Fibroblast of lung (primary cell): ENCODE measurements around the gene HSF2BP. TPM values are rescaled to one million over a fixed set of nuclear protein-coding genes. Genes with fewer than 3 reads are reported as not detected.
A peak's percentile ranks its signal among the peaks of the same experiment; 100 is the strongest.

Source experiments
- DNase-seq, 2 donors: peaks; one replicate each; pipeline versions ENCODE4 v3.0.0 to v3.0.0-alpha.2; 2010; ENCODE audit warnings: low read depth in 2 of 2
- H2AFZ ChIP-seq: 2 replicates; pipeline ENCODE4 v1.5.1; 2012; ENCODE audit warnings: low read length, control low read depth, inconsistent platforms
- H3K27ac ChIP-seq: 2 replicates; pipeline ENCODE4 v1.5.1; 2011; ENCODE audit warnings: low read length, control low read depth; ENCODE audit not compliant: insufficient read depth
- H3K27me3 ChIP-seq: 2 replicates; pipeline ENCODE4 v1.5.1; 2011; ENCODE audit warnings: mild to moderate bottlenecking, low read length; ENCODE audit not compliant: control insufficient read depth, insufficient read depth
- H3K36me3 ChIP-seq: 2 replicates; pipeline ENCODE4 v1.5.1; 2011; ENCODE audit warnings: low read length; ENCODE audit not compliant: control insufficient read depth, insufficient read depth
- H3K4me1 ChIP-seq: 2 replicates; pipeline ENCODE4 v1.5.1; 2011; ENCODE audit warnings: low read length; ENCODE audit not compliant: control insufficient read depth, insufficient read depth; ENCODE audit errors: extremely low read depth
- H3K4me2 ChIP-seq: 2 replicates; pipeline ENCODE4 v1.5.1; 2011; ENCODE audit warnings: low read length, control low read depth; ENCODE audit not compliant: insufficient read depth; ENCODE audit errors: extremely low read depth
- H3K4me3 ChIP-seq, 4 experiments: fragments of 200-600 bp in 1 of 4; sonication (generic) in 1 of 4; replicated peaks in 1 of 4; 2 replicates each; pipeline ENCODE4 v1.5.1; 2011 to 2016; ENCODE audit warnings: low read length in 4 of 4, low read depth in 3 of 4, mild to moderate bottlenecking in 3 of 4, control low read depth in 2 of 4, inconsistent platforms in 1 of 4, mixed read lengths in 1 of 4; ENCODE audit not compliant: insufficient read depth in 1 of 4; ENCODE audit errors: control extremely low read depth in 1 of 4
- H3K79me2 ChIP-seq: 2 replicates; pipeline ENCODE4 v1.5.1; 2012; ENCODE audit warnings: mild to moderate bottlenecking, low read length, inconsistent platforms; ENCODE audit not compliant: control insufficient read depth, insufficient read depth
- H3K9ac ChIP-seq: 2 replicates; pipeline ENCODE4 v1.5.1; 2011; ENCODE audit warnings: mild to moderate bottlenecking, low read length, control low read depth; ENCODE audit not compliant: insufficient read depth
- H3K9me3 ChIP-seq: 2 replicates; pipeline ENCODE4 v1.5.1; 2012; ENCODE audit warnings: low read depth, low read length; ENCODE audit not compliant: control insufficient read depth, insufficient read depth
- H4K20me1 ChIP-seq: 2 replicates; pipeline ENCODE4 v1.5.1; 2011; ENCODE audit warnings: low read length; ENCODE audit not compliant: control insufficient read depth, insufficient read depth; ENCODE audit errors: extremely low read depth
- EZH2 ChIP-seq: IDR thresholded peaks from 2 replicates; pipeline ENCODE4 v1.5.1; 2012; ENCODE audit warnings: low read length, control low read depth, mild to moderate bottlenecking; ENCODE audit errors: missing control alignments
- polyA minus RNA-seq: library from RNA; depleted of rRNA, polyadenylated mRNA; stranded (reverse); fragments of >200 nt; gene quantifications from 2 replicates; pipeline ENCODE4 v1.2.3, GENCODE V29; 2011; ENCODE audit warnings: low replicate concordance
- polyA plus RNA-seq, 2 donors: library from polyadenylated mRNA; depleted of rRNA in 1 of 2; stranded (reverse) in 1 of 2; unstranded in 1 of 2; fragments of >200 nt; gene quantifications; 2 replicates each; pipeline ENCODE4 v1.2.1, GENCODE V29; 2011 to 2012; ENCODE audit warnings: missing spikeins in 1 of 2
- total RNA-seq: library from RNA; depleted of rRNA; stranded (reverse); fragments of >200 nt; gene quantifications from 2 replicates; pipeline ENCODE4 v1.2.1, GENCODE V29; 2014
- TF ChIP-seq, protein P1 (sequence below), 2 donors: IDR thresholded peaks in 1 of 2; conservative IDR thresholded peaks in 1 of 2; 1 replicate in 1 of 2; 2 replicates in 1 of 2; pipeline ENCODE4 v1.5.1; 2011 to 2012; ENCODE audit warnings: low read length in 2 of 2, control low read depth in 1 of 2, inconsistent platforms in 1 of 2, low read depth in 1 of 2, mild to moderate bottlenecking in 1 of 2

HSF2BP gene
- total RNA-seq (1.2 and 1.8 TPM in 2 replicates), polyA plus RNA-seq (0.60 and 0.70 TPM in 2 replicates), polyA minus RNA-seq (0.67 TPM in 1 of 2 replicates, not detected in the other)
- polyA plus RNA-seq (2012), result 0.43 and 0.44 TPM in 2 replicates

- H3K27me3 ChIP-seq, result no peaks in the 10 kb centered on the region
- peaks cover 6% of the 10 kb centered on the region for H3K4me1 ChIP-seq
- peak within 1 kb of the TSS; percentile 88 to 94 (median 91) for H3K4me3 ChIP-seq
- H3K4me2 ChIP-seq, result peak within 1 kb of the TSS; percentile 92
- peak within 1 kb of the TSS; percentile 87 for H3K27ac ChIP-seq
- H3K9ac ChIP-seq, result peak within 1 kb of the TSS; percentile 87
- no peaks in the 10 kb centered on the region for H4K20me1 ChIP-seq
- no peaks in the 10 kb centered on the region for H3K9me3 ChIP-seq
- DNase-seq, result peak; percentile 84 to 85
- no peaks in the 10 kb centered on the region for H3K36me3 ChIP-seq
- no peak for TF ChIP-seq EZH2
- TF ChIP-seq, protein P1, sequence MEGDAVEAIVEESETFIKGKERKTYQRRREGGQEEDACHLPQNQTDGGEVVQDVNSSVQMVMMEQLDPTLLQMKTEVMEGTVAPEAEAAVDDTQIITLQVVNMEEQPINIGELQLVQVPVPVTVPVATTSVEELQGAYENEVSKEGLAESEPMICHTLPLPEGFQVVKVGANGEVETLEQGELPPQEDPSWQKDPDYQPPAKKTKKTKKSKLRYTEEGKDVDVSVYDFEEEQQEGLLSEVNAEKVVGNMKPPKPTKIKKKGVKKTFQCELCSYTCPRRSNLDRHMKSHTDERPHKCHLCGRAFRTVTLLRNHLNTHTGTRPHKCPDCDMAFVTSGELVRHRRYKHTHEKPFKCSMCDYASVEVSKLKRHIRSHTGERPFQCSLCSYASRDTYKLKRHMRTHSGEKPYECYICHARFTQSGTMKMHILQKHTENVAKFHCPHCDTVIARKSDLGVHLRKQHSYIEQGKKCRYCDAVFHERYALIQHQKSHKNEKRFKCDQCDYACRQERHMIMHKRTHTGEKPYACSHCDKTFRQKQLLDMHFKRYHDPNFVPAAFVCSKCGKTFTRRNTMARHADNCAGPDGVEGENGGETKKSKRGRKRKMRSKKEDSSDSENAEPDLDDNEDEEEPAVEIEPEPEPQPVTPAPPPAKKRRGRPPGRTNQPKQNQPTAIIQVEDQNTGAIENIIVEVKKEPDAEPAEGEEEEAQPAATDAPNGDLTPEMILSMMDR (conservative IDR thresholded peaks at IDR 0.05 in 1 of 2, IDR thresholded peaks at IDR 0.05 in 1 of 2; ENCODE audit: low read depth in 1 of 2, low read length in 2 of 2), result no peak
- H3K79me2 ChIP-seq, result peaks cover 25% of the 10 kb centered on the region
- peak within 1 kb of the TSS; percentile 89 for H2AFZ ChIP-seq
These were observed at the start of gene HSF2BP, which contains the start of gene RRP1B for GRCh38 chr21:43659136-43660000. Gene HSF2BP, minus strand, starts transcription at chr21:43659488. Its CDS starts 1,392 bp downstream, at chr21:43658096. Gene RRP1B, plus strand, starts transcription at chr21:43659560. Its CDS starts 105 bp downstream, at chr21:43659665.

DNA sequence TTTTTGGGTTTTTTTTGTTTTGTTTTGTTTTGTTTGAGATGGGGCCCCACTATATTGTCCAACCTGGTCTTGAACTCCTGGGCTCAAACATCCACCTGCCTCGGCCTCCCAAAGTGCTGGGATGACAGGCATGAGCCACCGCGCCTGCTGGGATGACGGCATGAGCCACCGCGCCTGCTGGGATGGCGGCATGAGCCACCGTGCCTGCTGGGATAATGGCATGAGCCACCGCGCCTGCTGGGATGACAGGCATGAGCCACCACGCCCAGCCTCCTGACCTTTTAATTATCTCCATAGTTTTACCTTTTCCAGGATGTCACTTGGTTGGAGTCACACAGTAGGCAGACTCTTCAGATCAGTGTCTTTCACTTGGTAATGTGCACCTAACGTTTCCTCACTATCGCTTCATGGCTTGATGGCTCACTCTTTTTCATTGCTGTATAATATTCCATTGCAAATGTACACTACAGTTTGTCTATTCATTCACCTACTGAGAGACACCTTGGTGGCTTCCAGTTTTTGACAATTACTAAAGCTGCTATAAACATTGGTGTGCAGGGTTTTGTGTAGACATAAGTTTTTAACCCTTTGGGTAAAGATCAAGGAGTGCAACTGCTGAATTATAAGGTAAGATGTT, 49.6 kb upstream of the HSF2BP start:
- Histone ChIP-seq H4K20me1 (no peaks in the 10 kb centered on the region), H3K27me3 (no peaks in the 10 kb centered on the region), H3K9me3 (no peaks in the 10 kb centered on the region), H3K27ac (no peak overlapping the region), H3K79me2 (no peaks in the 10 kb centered on the region), H3K4me2 (no peak overlapping the region), H2AFZ (no peak overlapping the region), H3K4me3 (no peak overlapping the region), H3K9ac (no peak overlapping the region), H3K36me3 (no peaks in the 10 kb centered on the region), H3K4me1 (no peaks in the 10 kb centered on the region)
- TF ChIP-seq EZH2, result no peak
- TF ChIP-seq, protein P1 (conservative IDR thresholded peaks at IDR 0.05 in 1 of 2, IDR thresholded peaks at IDR 0.05 in 1 of 2; ENCODE audit: low read depth in 1 of 2, low read length in 2 of 2), result no peak
- no peak for DNase-seq

GRCh38 chr21:43707462-43707861, 48.2 kb upstream of the HSF2BP start:
- Histone ChIP-seq H2AFZ (no peak overlapping the region), H3K9ac (no peak overlapping the region), H3K9me3 (no peaks in the 10 kb centered on the region), H3K4me1 (no peaks in the 10 kb centered on the region), H3K36me3 (no peaks in the 10 kb centered on the region), H3K27me3 (no peaks in the 10 kb centered on the region), H4K20me1 (no peaks in the 10 kb centered on the region), H3K4me3 (no peak overlapping the region), H3K27ac (no peak overlapping the region), H3K4me2 (no peak overlapping the region), H3K79me2 (no peaks in the 10 kb centered on the region)
- no peak for TF ChIP-seq EZH2
- TF ChIP-seq, protein P1 (conservative IDR thresholded peaks at IDR 0.05 in 1 of 2, IDR thresholded peaks at IDR 0.05 in 1 of 2; ENCODE audit: low read depth in 1 of 2, low read length in 2 of 2), result no peak
- no peak for DNase-seq
